RWPE1 (cell line): ENCODE measurements around the gene H3-3A.

Experiments used
- CTCF ChIA-PET: fragments of 350-600 bp; sonication (Branson Sonifier 250); formaldehyde crosslinking; extraction: SDS; loops from one replicate; lab custom pipeline; 2021; lab: Yijun Ruan, JAX
- POLR2A ChIA-PET: fragments of 400-600 bp; formaldehyde crosslinking; extraction: SDS; loops from one replicate; lab custom pipeline; 2020; ENCODE audit warnings: antibody characterized with exemption; ENCODE audit not compliant: low non-redundant PET; lab: Yijun Ruan, JAX
- DNase-seq: peaks from one replicate; pipeline ENCODE4 v3.0.0; 2012; ENCODE audit warnings: low spot score
- H3K27ac ChIP-seq: fragments of 450-650 bp; 2 replicates; pipeline ENCODE4 v1.5.1; 2017
- TF ChIP-seq, protein P1 (sequence below): fragments of 450-650 bp; conservative IDR thresholded peaks from 2 replicates; pipeline ENCODE4 v1.5.1; 2017; ENCODE audit warnings: low read depth, mild to moderate bottlenecking

Gene H3-3A

DNA sequence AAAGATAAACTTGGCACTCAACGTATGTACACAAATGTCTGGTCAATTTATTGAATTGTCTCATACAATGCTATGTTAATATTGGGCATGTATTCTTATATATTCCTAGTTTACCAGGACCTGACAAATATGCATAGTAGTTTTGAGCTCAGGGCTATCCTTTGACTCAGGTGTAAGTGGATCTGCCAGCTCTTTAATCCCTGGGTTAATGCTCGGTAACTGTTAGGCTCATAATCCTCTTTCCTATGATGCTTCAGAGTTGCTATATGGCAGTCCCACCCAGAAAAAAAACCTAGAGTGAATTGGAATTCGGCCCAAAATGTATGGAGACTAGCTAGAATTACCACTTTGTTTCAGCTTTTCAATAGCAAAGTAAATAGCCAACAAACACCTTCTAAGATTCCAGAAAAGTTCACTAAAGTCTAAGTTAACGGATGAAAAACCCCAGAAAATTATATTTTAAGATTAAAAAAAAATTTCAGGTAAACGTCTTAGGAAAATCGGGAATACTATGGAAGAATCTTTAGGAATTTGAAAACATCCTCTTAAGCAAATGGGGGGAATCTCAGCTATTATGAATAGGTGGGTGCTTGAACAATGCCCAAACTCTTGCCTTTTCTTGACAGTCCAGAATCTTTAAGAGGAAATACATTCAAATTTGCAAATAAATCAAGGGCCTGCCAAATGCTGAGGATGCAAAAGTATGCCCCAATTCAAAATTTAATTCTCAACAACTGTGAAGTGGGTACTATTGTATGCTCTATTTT is 10.9 kb downstream of the H3-3A start:
- DNase-seq, result no peak
- TF ChIP-seq, protein P1, sequence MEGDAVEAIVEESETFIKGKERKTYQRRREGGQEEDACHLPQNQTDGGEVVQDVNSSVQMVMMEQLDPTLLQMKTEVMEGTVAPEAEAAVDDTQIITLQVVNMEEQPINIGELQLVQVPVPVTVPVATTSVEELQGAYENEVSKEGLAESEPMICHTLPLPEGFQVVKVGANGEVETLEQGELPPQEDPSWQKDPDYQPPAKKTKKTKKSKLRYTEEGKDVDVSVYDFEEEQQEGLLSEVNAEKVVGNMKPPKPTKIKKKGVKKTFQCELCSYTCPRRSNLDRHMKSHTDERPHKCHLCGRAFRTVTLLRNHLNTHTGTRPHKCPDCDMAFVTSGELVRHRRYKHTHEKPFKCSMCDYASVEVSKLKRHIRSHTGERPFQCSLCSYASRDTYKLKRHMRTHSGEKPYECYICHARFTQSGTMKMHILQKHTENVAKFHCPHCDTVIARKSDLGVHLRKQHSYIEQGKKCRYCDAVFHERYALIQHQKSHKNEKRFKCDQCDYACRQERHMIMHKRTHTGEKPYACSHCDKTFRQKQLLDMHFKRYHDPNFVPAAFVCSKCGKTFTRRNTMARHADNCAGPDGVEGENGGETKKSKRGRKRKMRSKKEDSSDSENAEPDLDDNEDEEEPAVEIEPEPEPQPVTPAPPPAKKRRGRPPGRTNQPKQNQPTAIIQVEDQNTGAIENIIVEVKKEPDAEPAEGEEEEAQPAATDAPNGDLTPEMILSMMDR, result no peak
- ChIA-PET POLR2A (interaction anchor here (0.9 kb wide), 1 partner anchor 10 kb away, joined by 3 read pairs; no protein-coding TSS in a partner anchor), CTCF (interaction anchor here (0.9 to 3.1 kb wide), 3 partner anchors 8 to 52 kb away, joined by 3 to 20 read pairs (median 4); no protein-coding TSS in a partner anchor)
- H3K27ac ChIP-seq, result no peak overlapping the region

GRCh38 chr1:226074046-226074445 is 11.5 kb downstream of the H3-3A start:
- TF ChIP-seq, protein P1, result no peak
- peak overlapping the region; percentile 28; the same call in 1 of the 2 replicates for H3K27ac ChIP-seq
- ChIA-PET CTCF (interaction anchor here (0.6 to 3.1 kb wide), 4 partner anchors 9 to 129 kb away, joined by 3 to 20 read pairs (median 4); no protein-coding TSS in a partner anchor), POLR2A (interaction anchor here (0.6 to 0.7 kb wide), 4 partner anchors 23 to 1954 kb away, joined by 5 to 8 read pairs (median 6); no protein-coding TSS in a partner anchor)
- no peak for DNase-seq

GRCh38 chr1:226076378-226076777 is 13.9 kb downstream of the H3-3A start:
- ChIA-PET POLR2A (no interaction called here), CTCF (interaction anchor here (0.6 to 4.6 kb wide), 3 partner anchors 12 to 89 kb away, joined by 4 to 19 read pairs (median 6); no protein-coding TSS in a partner anchor)
- TF ChIP-seq, protein P1, result no peak
- DNase-seq, result no peak
- peak overlapping the region; percentile 19; the same call in 1 of the 2 replicates for H3K27ac ChIP-seq

GRCh38 chr1:226078374-226078773 is 15.9 kb downstream of the H3-3A start:
- no peak for DNase-seq
- TF ChIP-seq, protein P1, result no peak
- ChIA-PET CTCF (interaction anchor here (4.6 kb wide), 1 partner anchor 14 kb away, joined by 19 read pairs; no protein-coding TSS in a partner anchor), POLR2A (no interaction called here)
- no peak overlapping the region for H3K27ac ChIP-seq

GRCh38 chr1:226082587-226082917 is 20.0 kb downstream of the H3-3A start:
- H3K27ac ChIP-seq, result peak overlapping the region; percentile 84
- CTCF ChIA-PET, result interaction anchor here (0.6 to 2.0 kb wide), 4 partner anchors 17 to 86 kb away, joined by 4 to 11 read pairs (median 4); no protein-coding TSS in a partner anchor
- POLR2A ChIA-PET, result interaction anchor here (0.8 to 1.4 kb wide), 4 partner anchors 8 to 21 kb away, joined by 3 to 5 read pairs (median 4); no protein-coding TSS in a partner anchor
- TF ChIP-seq, protein P1, result no peak
- DNase-seq, result no peak

GRCh38 chr1:226082959-226083301 is 20.4 kb downstream of the H3-3A start:
- ChIA-PET CTCF (interaction anchor here (0.6 to 2.0 kb wide), 4 partner anchors 18 to 86 kb away, joined by 4 to 11 read pairs (median 6); no protein-coding TSS in a partner anchor), POLR2A (interaction anchor here (0.8 to 1.4 kb wide), 7 partner anchors 8 to 45 kb away, joined by 3 to 5 read pairs (median 4); no protein-coding TSS in a partner anchor)
- H3K27ac ChIP-seq, result peak overlapping the region; percentile 84
- DNase-seq, result no peak
- TF ChIP-seq, protein P1, result no peak
